CD14-positive monocyte (primary cell): ENCODE results near the gene ULK4. TPM values are rescaled to one million over a fixed set of nuclear protein-coding genes. Genes with fewer than 3 reads are reported as not detected.

Experiments used
- DNase-seq, 3 donors: peaks; one replicate each; pipeline ENCODE4 v3.0.0-alpha.2; 2011 to 2022
- H2AFZ ChIP-seq: 2 replicates; pipeline ENCODE4 v1.6.0; 2012; ENCODE audit warnings: mild to moderate bottlenecking, low read depth, low read length, inconsistent platforms; ENCODE audit not compliant: insufficient read depth, poor library complexity, severe bottlenecking
- H3K27ac ChIP-seq, 2 donors: 1 replicate in 1 of 2; 2 replicates in 1 of 2; pipeline ENCODE4 v1.5.1; 2012 to 2013; ENCODE audit warnings: low read length in 2 of 2, control low read depth in 1 of 2, inconsistent platforms in 1 of 2, low read depth in 1 of 2, mild to moderate bottlenecking in 1 of 2
- H3K27me3 ChIP-seq, 2 donors: one replicate each; pipeline versions ENCODE4 v1.6.0 to v1.6.1; 2011 to 2013; ENCODE audit warnings: low read length in 2 of 2; ENCODE audit not compliant: control insufficient read depth in 2 of 2, insufficient read depth in 2 of 2
- H3K36me3 ChIP-seq, 2 donors: replicated peaks in 1 of 2; 1 replicate in 1 of 2; 2 replicates in 1 of 2; pipeline versions ENCODE4 v1.5.1 to v1.6.1; 2012 to 2013; ENCODE audit warnings: low read length in 2 of 2, control low read depth in 1 of 2, inconsistent platforms in 1 of 2, mild to moderate bottlenecking in 1 of 2; ENCODE audit not compliant: insufficient read depth in 2 of 2, control insufficient read depth in 1 of 2
- H3K4me1 ChIP-seq, 2 donors: 1 replicate in 1 of 2; 2 replicates in 1 of 2; pipeline versions ENCODE4 v1.5.1 to v1.6.1; 2012 to 2013; ENCODE audit warnings: low read length in 2 of 2, control low read depth in 1 of 2, inconsistent platforms in 1 of 2, mild to moderate bottlenecking in 1 of 2, moderate library complexity in 1 of 2; ENCODE audit not compliant: insufficient read depth in 2 of 2, control insufficient read depth in 1 of 2
- H3K4me2 ChIP-seq: replicated peaks from 2 replicates; pipeline ENCODE3; 2012; ENCODE audit warnings: low read length, moderate library complexity, mild to moderate bottlenecking; ENCODE audit not compliant: poor library complexity, severe bottlenecking; ENCODE audit errors: extremely low read depth
- H3K4me3 ChIP-seq, 3 experiments: fragments of 200-600 bp in 1 of 3; sonication (generic) in 1 of 3; replicated peaks in 1 of 3; 1 replicate in 2 of 3; 2 replicates in 1 of 3; pipeline ENCODE4 v1.5.1; 2011 to 2013; ENCODE audit warnings: low read length in 3 of 3, mild to moderate bottlenecking in 3 of 3, control low read depth in 2 of 3, low read depth in 2 of 3, inconsistent platforms in 1 of 3, moderate library complexity in 1 of 3
- H3K79me2 ChIP-seq: 2 replicates; pipeline ENCODE4 v1.6.0; 2012; ENCODE audit warnings: mild to moderate bottlenecking, control low read depth, inconsistent platforms, low read length, moderate library complexity; ENCODE audit not compliant: insufficient read depth
- H3K9ac ChIP-seq: 2 replicates; pipeline ENCODE4 v1.6.0; 2017; ENCODE audit warnings: low read length, mild to moderate bottlenecking; ENCODE audit not compliant: insufficient read depth, poor library complexity, severe bottlenecking
- H3K9me3 ChIP-seq, 2 donors: replicated peaks in 1 of 2; 1 replicate in 1 of 2; 2 replicates in 1 of 2; pipeline versions ENCODE4 v1.5.1 to v1.6.1; 2012 to 2013; ENCODE audit warnings: low read length in 2 of 2, control low read depth in 1 of 2; ENCODE audit not compliant: control insufficient read depth in 1 of 2, insufficient read depth in 1 of 2
- H4K20me1 ChIP-seq: 2 replicates; pipeline ENCODE4 v1.6.0; 2012; ENCODE audit warnings: mild to moderate bottlenecking, low read length, control low read depth, moderate library complexity; ENCODE audit not compliant: insufficient read depth
- H3K27ac Mint-ChIP-seq, 7 donors: one replicate each; pipeline ENCODE4 v1.8.0; 2020; ENCODE audit warnings: mild to moderate bottlenecking in 7 of 7, mixed read lengths in 7 of 7, moderate library complexity in 6 of 7, inconsistent platforms in 2 of 7
- H3K27me3 Mint-ChIP-seq, 3 donors: one replicate each; pipeline ENCODE4 v1.8.0; 2021 to 2022; ENCODE audit warnings: low read depth in 3 of 3, mild to moderate bottlenecking in 3 of 3, mixed read lengths in 3 of 3, moderate library complexity in 3 of 3, inconsistent platforms in 1 of 3
- H3K36me3 Mint-ChIP-seq, 2 donors: one replicate each; pipeline ENCODE4 v1.8.0; 2020; ENCODE audit warnings: mixed read lengths in 2 of 2, inconsistent platforms in 1 of 2, mild to moderate bottlenecking in 1 of 2
- H3K4me1 Mint-ChIP-seq: one replicate; pipeline ENCODE4 v1.8.0; 2020; ENCODE audit warnings: mild to moderate bottlenecking, mixed read lengths
- H3K4me3 Mint-ChIP-seq, 2 donors: one replicate each; pipeline ENCODE4 v1.8.0; 2020; ENCODE audit warnings: mild to moderate bottlenecking in 2 of 2, mixed read lengths in 2 of 2, moderate library complexity in 1 of 2
- H3K9me3 Mint-ChIP-seq, 7 donors: one replicate each; pipeline ENCODE4 v1.8.0; 2020 to 2022; ENCODE audit warnings: mixed read lengths in 7 of 7, mild to moderate bottlenecking in 6 of 7, moderate library complexity in 6 of 7, inconsistent platforms in 2 of 7
- CTCF ChIP-seq: fragments of 200-600 bp; IDR thresholded peaks from one replicate; pipeline ENCODE4 v1.8.0; 2022; ENCODE audit warnings: antibody characterized with exemption, mild to moderate bottlenecking
- WGBS: methylation state at CpG from one replicate; pipeline ENCODE4 v1.1.5; 2013; ENCODE audit warnings: missing lambda C conversion rate; ENCODE audit not compliant: insufficient coverage; 5-methylcytosine and 5-hydroxymethylcytosine counted together
- intact Hi-C, 2 donors: fragments of 100-400 bp; cut with micrococcal nuclease; formaldehyde crosslinking; loops; one replicate each; pipeline versions ENCODE4 v1.15.0 to v1.15.1; 2023
- polyA plus RNA-seq, 3 donors: library from polyadenylated mRNA; depleted of rRNA in 1 of 3; unstranded in 2 of 3; stranded (reverse) in 1 of 3; fragments of 300-500 nt in 2 of 3; fragments of >200 nt in 1 of 3; fragmentation: Illumina TruSeq in 2 of 3; gene quantifications; 1 replicate in 2 of 3; 2 replicates in 1 of 3; pipeline ENCODE4 v1.2.3, GENCODE V29; 2012 to 2021

The ULK4 gene
- polyA plus RNA-seq, 3 donors, result 6.7 to 14.0 (median 11.8) TPM

GRCh38 chr3:41488501-41488900 is 473.4 kb downstream of the ULK4 start:
- Mint-ChIP-seq H3K4me3 (no peak overlapping the region), H3K4me1 (no peaks in the 10 kb centered on the region), H3K9me3 (peaks cover 0 to 3% (median 0%) of the 10 kb centered on the region in 7 donors), H3K36me3 (no peaks in the 10 kb centered on the region), H3K27me3 (peaks cover 0 to 2% (median 0%) of the 10 kb centered on the region in 3 donors), H3K27ac (no peak overlapping the region)
- no peak for TF ChIP-seq CTCF
- H3K27ac ChIP-seq, result no peak overlapping the region
- H2AFZ ChIP-seq, result no peak overlapping the region
- H3K4me1 ChIP-seq, result no peaks in the 10 kb centered on the region
- DNase-seq, result no peak
- H4K20me1 ChIP-seq, result no peaks in the 10 kb centered on the region
- no peak overlapping the region for H3K9ac ChIP-seq
- no peak overlapping the region for H3K4me2 ChIP-seq
- H3K36me3 ChIP-seq, result no peaks in the 10 kb centered on the region
- intact Hi-C loops, result no loop called here
- H3K27me3 ChIP-seq, result no peaks in the 10 kb centered on the region
- H3K9me3 ChIP-seq, result no peaks in the 10 kb centered on the region
- no peaks in the 10 kb centered on the region for H3K79me2 ChIP-seq
- H3K4me3 ChIP-seq, result no peak overlapping the region

- DNase-seq, result no peak
- H3K4me1 ChIP-seq, result no peaks in the 10 kb centered on the region
- H2AFZ ChIP-seq, result no peak overlapping the region
- no peaks in the 10 kb centered on the region for H3K79me2 ChIP-seq
- H3K27me3 Mint-ChIP-seq, result peaks cover 0 to 2% (median 0%) of the 10 kb centered on the region in 3 donors
- intact Hi-C loops, result no loop called here
- H3K4me1 Mint-ChIP-seq, result peaks cover 3% of the 10 kb centered on the region
- H3K4me2 ChIP-seq, result no peak overlapping the region
- H3K27ac ChIP-seq, result no peak overlapping the region
- no peaks in the 10 kb centered on the region for H3K36me3 ChIP-seq
- no peak for TF ChIP-seq CTCF
- no peaks in the 10 kb centered on the region for H3K9me3 ChIP-seq
- no CpG with 5 or more reads among the region's 4 CpGs for WGBS
- H3K9ac ChIP-seq, result no peak overlapping the region
- no peak overlapping the region for H3K4me3 Mint-ChIP-seq
- H3K4me3 ChIP-seq, result no peak overlapping the region
- peaks cover 0 to 6% (median 2%) of the 10 kb centered on the region in 7 donors for H3K9me3 Mint-ChIP-seq
- H3K27ac Mint-ChIP-seq, result no peak overlapping the region
- H4K20me1 ChIP-seq, result no peaks in the 10 kb centered on the region
- H3K36me3 Mint-ChIP-seq, result no peaks in the 10 kb centered on the region
- H3K27me3 ChIP-seq, result no peaks in the 10 kb centered on the region
Measured at GRCh38 chr3:41485484-41485883, 476.4 kb downstream of the ULK4 start.
